HepG2 (cell line): ENCODE measurements around the gene TRMU. TPM values are rescaled to one million over a fixed set of nuclear protein-coding genes. Genes with fewer than 3 reads are reported as not detected.

Experiments
- ATAC-seq: fragments of 200-7000 bp; cut with Tn5 transposase; 3 replicates; pipeline ENCODE4 v1.9.1; 2020; ENCODE audit warnings: mild to moderate bottlenecking, moderate library complexity
- BruUV-seq: library from RNA; stranded (reverse); fragments of 400-500 nt; replicated peaks from 2 replicates; lab custom pipeline; 2021; lab: Mats Ljungman, UMichigan
- CTCF ChIA-PET: fragments of 300-600 bp; formaldehyde crosslinking; extraction: SDS; loops from one replicate; lab custom pipeline; 2021; ENCODE audit warnings: low total read pairs, inconsistent platforms, low intra/inter-chr PET ratio; lab: Yijun Ruan, JAX
- POLR2A ChIA-PET: fragments of 350-600 bp; sonication (Branson Sonifier 250); formaldehyde crosslinking; loops from one replicate; lab custom pipeline; 2020; ENCODE audit warnings: antibody characterized with exemption, inconsistent platforms; lab: Yijun Ruan, JAX
- DNase-seq: peaks from one replicate; pipeline ENCODE4 v3.0.0-alpha.2; 2015; ENCODE audit warnings: low spot score
- FAIRE-seq: peaks from 3 replicates; lab custom pipeline; 2011; peaks lifted over from hg19 to GRCh38; lab: Jason Lieb, UNC
- H2AFZ ChIP-seq: one replicate; pipeline ENCODE4 v1.6.1; 2011; ENCODE audit warnings: low read length, inconsistent platforms
- H3K27ac ChIP-seq: fragments of 300-600 bp; 3 replicates; pipeline ENCODE4 v1.8.0; 2011; ENCODE audit warnings: mixed run types, mild to moderate bottlenecking, mixed read lengths, low read length, inconsistent platforms; ENCODE audit not compliant: insufficient read depth; ENCODE audit errors: extremely low read length
- H3K27me3 ChIP-seq, 2 experiments: fragments of 200-600 bp in 1 of 2; 2 replicates in 1 of 2; 3 replicates in 1 of 2; pipeline versions ENCODE4 v1.6.0 to v1.8.0; 2011; ENCODE audit warnings: low read length in 2 of 2, mild to moderate bottlenecking in 2 of 2, moderate library complexity in 2 of 2, inconsistent platforms in 1 of 2; ENCODE audit not compliant: insufficient read depth in 2 of 2, control insufficient read depth in 1 of 2
- H3K36me3 ChIP-seq, 2 experiments: fragments of 200-600 bp in 1 of 2; replicated peaks in 1 of 2; 2 replicates in 1 of 2; 3 replicates in 1 of 2; pipeline versions ENCODE4 v1.5.1 to v1.8.0; 2011; ENCODE audit warnings: low read length in 2 of 2, inconsistent platforms in 1 of 2; ENCODE audit not compliant: insufficient read depth in 2 of 2, control insufficient read depth in 1 of 2
- H3K4me1 ChIP-seq: 2 replicates; pipeline ENCODE4 v1.5.1; 2012; ENCODE audit warnings: low read length, inconsistent platforms; ENCODE audit not compliant: insufficient read depth
- H3K4me2 ChIP-seq: 2 replicates; pipeline ENCODE4 v1.6.0; 2011; ENCODE audit warnings: low read depth, low read length, inconsistent platforms
- H3K4me3 ChIP-seq, 3 experiments: fragments of 200-600 bp in 1 of 3; sonication (generic), shearing (Covaris generic) in 1 of 3; replicated peaks in 1 of 3; 2 replicates each; pipeline ENCODE4 v1.5.1; 2011 to 2016; ENCODE audit warnings: low read length in 3 of 3, inconsistent platforms in 2 of 3, low read depth in 2 of 3, mild to moderate bottlenecking in 2 of 3, control low read depth in 1 of 3, mixed read lengths in 1 of 3; ENCODE audit not compliant: insufficient read depth in 1 of 3
- H3K79me2 ChIP-seq: one replicate; pipeline ENCODE4 v1.6.1; 2011; ENCODE audit warnings: low read length, inconsistent platforms; ENCODE audit not compliant: insufficient read depth
- H3K9ac ChIP-seq: 2 replicates; pipeline ENCODE4 v1.6.0; 2011; ENCODE audit warnings: mild to moderate bottlenecking, low read depth, low read length, inconsistent platforms; ENCODE audit not compliant: insufficient read depth
- H3K9me3 ChIP-seq: 2 replicates; pipeline ENCODE4 v1.5.1; 2012; ENCODE audit warnings: mild to moderate bottlenecking, low read length
- H4K20me1 ChIP-seq: 2 replicates; pipeline ENCODE4 v1.6.0; 2011; ENCODE audit warnings: inconsistent platforms, mild to moderate bottlenecking, low read length, moderate library complexity; ENCODE audit not compliant: insufficient read depth
- BCLAF1 ChIP-seq: fragments of 450-650 bp; IDR thresholded peaks from 2 replicates; pipeline ENCODE4 v1.6.1; 2017; ENCODE audit warnings: mild to moderate bottlenecking
- ELF3 ChIP-seq: IDR thresholded peaks from 2 replicates; pipeline ENCODE4 v1.6.1; 2016; ENCODE audit warnings: missing genetic modification reagents, missing compliant biosample characterization
- ETV6 ChIP-seq: sonication (generic); formaldehyde crosslinking; conservative IDR thresholded peaks from 2 replicates; pipeline ENCODE4 v1.4.0; 2020; ENCODE audit warnings: missing genetic modification reagents
- FOXA3 ChIP-seq: IDR thresholded peaks from 2 replicates; pipeline ENCODE4 v1.6.1; 2016; ENCODE audit warnings: missing genetic modification reagents, missing compliant biosample characterization
- FOXJ3 ChIP-seq: sonication (generic); formaldehyde crosslinking; IDR thresholded peaks from 2 replicates; pipeline ENCODE4 v1.4.0; 2020; ENCODE audit warnings: missing genetic modification reagents, mild to moderate bottlenecking, borderline replicate concordance
- GTF2F1 ChIP-seq: fragments of 150-350 bp; IDR thresholded peaks from 2 replicates; pipeline ENCODE4 v1.6.1; 2014; ENCODE audit warnings: low read length
- HNF4A ChIP-seq: sonication (generic); formaldehyde crosslinking; IDR thresholded peaks from 2 replicates; pipeline ENCODE4 v1.4.0; 2020; ENCODE audit warnings: missing genetic modification reagents
- HOXA3 ChIP-seq: sonication (generic); formaldehyde crosslinking; IDR thresholded peaks from 2 replicates; pipeline ENCODE4 v1.5.0; 2020; ENCODE audit warnings: missing genetic modification reagents
- MYNN ChIP-seq: sonication (generic); formaldehyde crosslinking; IDR thresholded peaks from 2 replicates; pipeline ENCODE4 v1.4.0; 2020; ENCODE audit warnings: mild to moderate bottlenecking, low read depth, missing genetic modification reagents
- PTBP1 ChIP-seq: fragments of 200-400 bp; formaldehyde crosslinking; IDR thresholded peaks from 2 replicates; pipeline ENCODE4 v1.6.1; 2018; ENCODE audit warnings: low read length, low read depth; ENCODE audit not compliant: poor library complexity, severe bottlenecking
- SAP130 ChIP-seq: IDR thresholded peaks from 2 replicates; pipeline ENCODE4 v1.6.1; 2016; ENCODE audit warnings: low read depth
- TBL1XR1 ChIP-seq: fragments of 150-350 bp; IDR thresholded peaks from 2 replicates; pipeline ENCODE4 v1.6.1; 2014; ENCODE audit warnings: borderline replicate concordance, low read length; ENCODE audit not compliant: partially characterized antibody
- TBX2 ChIP-seq: sonication (generic); formaldehyde crosslinking; IDR thresholded peaks from 2 replicates; pipeline ENCODE4 v1.5.0; 2020; ENCODE audit warnings: missing genetic modification reagents, mild to moderate bottlenecking, borderline replicate concordance
- WIZ ChIP-seq: sonication (generic); formaldehyde crosslinking; IDR thresholded peaks from 2 replicates; pipeline ENCODE4 v1.5.1; 2020; ENCODE audit warnings: mild to moderate bottlenecking, missing genetic modification reagents
- ZC3H4 ChIP-seq: sonication (generic); formaldehyde crosslinking; IDR thresholded peaks from 2 replicates; pipeline ENCODE4 v1.4.0; 2020; ENCODE audit warnings: missing genetic modification reagents, borderline replicate concordance
- ZFP91 ChIP-seq: sonication (generic); formaldehyde crosslinking; IDR thresholded peaks from 2 replicates; pipeline ENCODE4 v1.9.0; 2022; ENCODE audit warnings: missing genetic modification reagents, mild to moderate bottlenecking, borderline replicate concordance
- ZKSCAN8 ChIP-seq: IDR thresholded peaks from 2 replicates; pipeline ENCODE4 v1.6.1; 2016; ENCODE audit warnings: borderline replicate concordance, missing genetic modification reagents, missing compliant biosample characterization
- ZNF253 ChIP-seq: sonication (generic); formaldehyde crosslinking; IDR thresholded peaks from 2 replicates; pipeline ENCODE4 v1.8.0; 2022; ENCODE audit warnings: mild to moderate bottlenecking, missing genetic modification reagents, borderline replicate concordance
- ZNF552 ChIP-seq: sonication (generic); formaldehyde crosslinking; IDR thresholded peaks from 2 replicates; pipeline ENCODE4 v1.9.0; 2022; ENCODE audit warnings: missing genetic modification reagents, mild to moderate bottlenecking, borderline replicate concordance
- ZNF558 ChIP-seq: sonication (generic); formaldehyde crosslinking; IDR thresholded peaks from 2 replicates; pipeline ENCODE4 v1.9.0; 2022; ENCODE audit warnings: mild to moderate bottlenecking, missing genetic modification reagents, borderline replicate concordance
- ZNF761 ChIP-seq: sonication (generic); formaldehyde crosslinking; conservative IDR thresholded peaks from 2 replicates; pipeline ENCODE4 v1.4.0; 2020; ENCODE audit warnings: mild to moderate bottlenecking, missing genetic modification reagents
- WGBS: methylation state at CpG from one replicate; pipeline ENCODE4 v1.1.6; 2017; ENCODE audit warnings: low lambda C conversion rate; 5-methylcytosine and 5-hydroxymethylcytosine counted together
- in situ Hi-C: cut with HindIII; loops from 2 replicates; pipeline ENCODE4 v1.10.0; 2017; ENCODE audit warnings: low pct_unique_long_range_greater_than_20kb; ENCODE audit not compliant: extremely low pct_ligation_motif_present
- intact Hi-C: fragments of 100-400 bp; cut with micrococcal nuclease; formaldehyde crosslinking; loops from one replicate; pipeline ENCODE4 v1.10.0; 2022; ENCODE audit not compliant: unreplicated experiment
- polyA plus RNA-seq, 8 experiments: library from polyadenylated mRNA; depleted of rRNA in 3 of 8; stranded (reverse) in 7 of 8; unstranded in 1 of 8; fragments of >200 nt; fragmentation: Illumina TruSeq in 4 of 8; extraction: Trizol in 4 of 8; gene quantifications; 2 replicates each; pipeline versions ENCODE4 v1.2.1 to v1.2.3, GENCODE V29; 2011 to 2016; ENCODE audit warnings: low read depth in 4 of 8, missing spikeins in 1 of 8, mixed read lengths in 1 of 8; ENCODE audit not compliant: insufficient read depth in 1 of 8
- total RNA-seq, 5 experiments: library from RNA; depleted of rRNA; stranded (reverse); fragments of >200 nt; fragmentation: Illumina TruSeq; extraction: Trizol; gene quantifications; 2 replicates each; pipeline ENCODE4 v1.2.3, GENCODE V29; 2016; ENCODE audit warnings: low read depth in 1 of 5

TRMU gene
- total and polyA plus RNA-seq, 2 of the 13 experiments (the other 11 are each of a cell fraction or from before 2014, with no cell fraction given), result 31.0 to 50.2 TPM

- Histone ChIP-seq H3K27me3 (no peaks in the 10 kb centered on the region), H3K4me3 (peak overlapping the region in 2 of 3 experiments; percentile 47 to 58; a peak in 4 of 6 replicates), H3K9ac (peak overlapping the region; percentile 67), H3K36me3 (no peaks in the 10 kb centered on the region), H3K9me3 (no peaks in the 10 kb centered on the region), H4K20me1 (no peaks in the 10 kb centered on the region), H3K4me1 (peaks cover 21% of the 10 kb centered on the region), H3K4me2 (peak overlapping the region; percentile 83), H3K27ac (no peak overlapping the region), H2AFZ (no peak overlapping the region), H3K79me2 (no peaks in the 10 kb centered on the region)
- FAIRE-seq (peak; percentile 60), ATAC-seq (peak; percentile 86), DNase-seq (peak; percentile 64)
- ChIA-PET POLR2A (interaction anchor here (1.2 to 2.3 kb wide), 2 partner anchors 13 to 23 kb away, joined by 7 to 9 read pairs; no protein-coding TSS in a partner anchor), CTCF (interaction anchor here (0.8 to 2.5 kb wide), 4 partner anchors 20 to 152 kb away, joined by 3 to 48 read pairs (median 15); no protein-coding TSS in a partner anchor)
- WGBS, result 46% methylated on average over 23 of the region's 32 CpGs
- in situ Hi-C loops (loop anchor here (5.0 kb wide), 1 partner anchor 33 kb away; no protein-coding TSS in a partner anchor), intact Hi-C loops (loop anchor here (1.0 kb wide), 1 partner anchor 23 kb away; no protein-coding TSS in a partner anchor)
- no TSS peak for BruUV-seq
- TF ChIP-seq ZNF558 (CRISPR knock-in tag), result no peak
- no peak for TF ChIP-seq TBL1XR1
- TF ChIP-seq ZNF552 (CRISPR knock-in tag), result no peak
- TF ChIP-seq FOXA3, result peak; percentile 25; the same call in 1 of the 2 replicates
- no peak for TF ChIP-seq ZC3H4 (CRISPR knock-in tag)
- TF ChIP-seq ZFP91 (CRISPR knock-in tag), result peak; percentile 72; the same call in 1 of the 2 replicates
- TF ChIP-seq PTBP1, result no peak
- TF ChIP-seq ZKSCAN8, result peak; percentile 47; the same call in 1 of the 2 replicates
- peak; percentile 62 for TF ChIP-seq TBX2 (CRISPR knock-in tag)
- TF ChIP-seq SAP130 (CRISPR knock-in tag), result peak; percentile 52
- no peak for TF ChIP-seq BCLAF1
- TF ChIP-seq HOXA3 (CRISPR knock-in tag), result peak; percentile 27; the same call in 1 of the 2 replicates
- TF ChIP-seq WIZ (CRISPR knock-in tag), result no peak
- TF ChIP-seq ZNF761 (CRISPR knock-in tag), result no peak
- no peak for TF ChIP-seq HNF4A (CRISPR knock-in tag)
- no peak for TF ChIP-seq ZNF253 (CRISPR knock-in tag)
- TF ChIP-seq ETV6 (CRISPR knock-in tag), result no peak
- peak; percentile 90 for TF ChIP-seq ELF3
- TF ChIP-seq MYNN (CRISPR knock-in tag), result no peak
- no peak for TF ChIP-seq FOXJ3 (CRISPR knock-in tag)
- no peak for TF ChIP-seq GTF2F1
These were observed 55.3 kb downstream of the TRMU start for GRCh38 chr22:46390652-46391301.
